Urinary bladder (tissue), 4 donors: ENCODE measurements around the gene CYP26B1. TPM values are rescaled to one million over a fixed set of nuclear protein-coding genes. Genes with fewer than 3 reads are reported as not detected.
"Not testable (repeated sequence)": the region's sequence is repeated elsewhere in the genome, so short reads cannot be mapped to it uniquely, and the experiment has no call there.

Experiments used
- DNase-seq: peaks from one replicate; pipeline ENCODE4 v3.0.0-alpha.2; 2015; ENCODE audit errors: extremely low spot score
- H3K27ac ChIP-seq: one replicate; pipeline ENCODE4 v1.5.1; 2013; ENCODE audit warnings: low read depth, mild to moderate bottlenecking, moderate library complexity
- H3K36me3 ChIP-seq: one replicate; pipeline ENCODE4 v1.6.1; 2013; ENCODE audit warnings: mild to moderate bottlenecking, moderate library complexity; ENCODE audit not compliant: insufficient read depth
- H3K4me1 ChIP-seq: one replicate; pipeline ENCODE4 v1.6.1; 2013; ENCODE audit warnings: mild to moderate bottlenecking, moderate library complexity; ENCODE audit not compliant: insufficient read depth
- H3K4me3 ChIP-seq: one replicate; pipeline ENCODE4 v1.5.1; 2013; ENCODE audit warnings: low read depth, low read length
- WGBS: extraction: QIAGEN DNeasy Blood & Tissue Kit; methylation state at CpG from one replicate; pipeline ENCODE4 v1.1.7; 2013; 5-methylcytosine and 5-hydroxymethylcytosine counted together
- polyA plus RNA-seq: library from polyadenylated mRNA; stranded (reverse); fragments of 200-250 nt; gene quantifications from one replicate; pipeline ENCODE4 v1.2.3, GENCODE V29; 2013
- total RNA-seq: library from RNA; depleted of rRNA; stranded (reverse); fragments of >200 nt; gene quantifications from one replicate; pipeline ENCODE4 v1.2.3, GENCODE V29; 2014
- donor health status: healthy with polysubstance abuse.
- donor health status: healthy.

Gene CYP26B1
- total and polyA plus RNA-seq, 2 donors = 4.7 to 6.1 TPM

GRCh38 chr2:72092111-72092510, 55.6 kb downstream of the CYP26B1 start:
- 73% methylated on average over 6 of the region's 6 CpGs for WGBS
- Histone ChIP-seq H3K4me1 (no peaks in the 10 kb centered on the region), H3K27ac (no peak overlapping the region), H3K4me3 (no peak overlapping the region), H3K36me3 (no peaks in the 10 kb centered on the region)
- no peak for DNase-seq

- H3K36me3 ChIP-seq = no peaks in the 10 kb centered on the region
- H3K4me1 ChIP-seq = no peaks in the 10 kb centered on the region
- WGBS = 91% methylated on average over 4 of the region's 4 CpGs
- H3K27ac ChIP-seq = no peak overlapping the region
- H3K4me3 ChIP-seq = no peak overlapping the region
- no peak for DNase-seq
Observed at GRCh38 chr2:72090781-72091482, 56.7 kb downstream of the CYP26B1 start.

- H3K27ac ChIP-seq = no peak overlapping the region
- DNase-seq = no peak
- H3K4me1 ChIP-seq = no peaks in the 10 kb centered on the region
- WGBS = 79% methylated on average over 8 of the region's 8 CpGs
- no peaks in the 10 kb centered on the region for H3K36me3 ChIP-seq
- no peak overlapping the region for H3K4me3 ChIP-seq
Observed at GRCh38 chr2:72090271-72090720, 57.4 kb downstream of the CYP26B1 start.

- 78% methylated on average over 13 of the region's 13 CpGs for WGBS
- DNase-seq = no peak
- Histone ChIP-seq H3K4me1 (no peaks in the 10 kb centered on the region), H3K36me3 (no peaks in the 10 kb centered on the region), H3K27ac (no peak overlapping the region), H3K4me3 (no peak overlapping the region)
Observed at GRCh38 chr2:72089537-72089936, 58.1 kb downstream of the CYP26B1 start.

GRCh38 chr2:72089028-72089427, 58.6 kb downstream of the CYP26B1 start:
- Histone ChIP-seq H3K36me3 (no peaks in the 10 kb centered on the region), H3K27ac (no peak overlapping the region), H3K4me1 (no peaks in the 10 kb centered on the region), H3K4me3 (no peak overlapping the region)
- WGBS = 91% methylated on average over 4 of the region's 4 CpGs
- no peak for DNase-seq

- 89% methylated on average over 37 of the region's 41 CpGs for WGBS
- not testable (repeated sequence) for H3K27ac ChIP-seq, DNase-seq, H3K4me3 ChIP-seq, H3K4me1 ChIP-seq, H3K36me3 ChIP-seq
Observed at GRCh38 chr2:72086871-72087633, 60.6 kb downstream of the CYP26B1 start.

- H3K36me3 ChIP-seq = no peaks in the 10 kb centered on the region
- no peak for DNase-seq
- H3K27ac ChIP-seq = no peak overlapping the region
- no peak overlapping the region for H3K4me3 ChIP-seq
- 94% methylated on average over 2 of the region's 2 CpGs for WGBS
- H3K4me1 ChIP-seq = no peaks in the 10 kb centered on the region
Observed at GRCh38 chr2:72085513-72085912, 62.1 kb downstream of the CYP26B1 start.

- no peak for DNase-seq
- 95% methylated on average over 10 of the region's 10 CpGs for WGBS
- Histone ChIP-seq H3K27ac (no peak overlapping the region), H3K36me3 (no peaks in the 10 kb centered on the region), H3K4me3 (no peak overlapping the region), H3K4me1 (no peaks in the 10 kb centered on the region)
Observed at GRCh38 chr2:72085036-72085435, 62.6 kb downstream of the CYP26B1 start.

GRCh38 chr2:72084584-72084976, 63.1 kb downstream of the CYP26B1 start:
- H3K4me1 ChIP-seq = no peaks in the 10 kb centered on the region
- no peak overlapping the region for H3K27ac ChIP-seq
- no peaks in the 10 kb centered on the region for H3K36me3 ChIP-seq
- H3K4me3 ChIP-seq = no peak overlapping the region
- 54% methylated on average over 6 of the region's 6 CpGs for WGBS
- no peak for DNase-seq

- Histone ChIP-seq H3K4me1 (no peaks in the 10 kb centered on the region), H3K4me3 (no peak overlapping the region), H3K36me3 (no peaks in the 10 kb centered on the region), H3K27ac (no peak overlapping the region)
- 67% methylated on average over 24 of the region's 24 CpGs for WGBS
- no peak for DNase-seq
Observed at GRCh38 chr2:72083751-72084583, 63.7 kb downstream of the CYP26B1 start.

GRCh38 chr2:72082887-72083286, 64.8 kb downstream of the CYP26B1 start:
- H3K4me1 ChIP-seq = no peaks in the 10 kb centered on the region
- no peak overlapping the region for H3K27ac ChIP-seq
- H3K36me3 ChIP-seq = no peaks in the 10 kb centered on the region
- no peak for DNase-seq
- WGBS = 95% methylated on average over 17 of the region's 17 CpGs
- H3K4me3 ChIP-seq = no peak overlapping the region

GRCh38 chr2:72082021-72082601, 65.6 kb downstream of the CYP26B1 start:
- WGBS = 93% methylated on average over 12 of the region's 12 CpGs
- no peaks in the 10 kb centered on the region for H3K36me3 ChIP-seq
- no peak for DNase-seq

GRCh38 chr2:72081451-72081850, 66.2 kb downstream of the CYP26B1 start:
- 95% methylated on average over 8 of the region's 8 CpGs for WGBS
- no peaks in the 10 kb centered on the region for H3K36me3 ChIP-seq
- H3K4me1 ChIP-seq = no peaks in the 10 kb centered on the region
- no peak overlapping the region for H3K4me3 ChIP-seq
- no peak for DNase-seq
- no peak overlapping the region for H3K27ac ChIP-seq

More at GRCh38 chr2:72082021-72082601, 65.6 kb downstream of the CYP26B1 start:
- no peaks in the 10 kb centered on the region for H3K4me1 ChIP-seq
- no peak overlapping the region for H3K4me3 ChIP-seq
- no peak overlapping the region for H3K27ac ChIP-seq
